Fibroblast of the aortic adventitia (primary cell): ENCODE measurements around the gene EMX1. TPM values are rescaled to one million over a fixed set of nuclear protein-coding genes. Genes with fewer than 3 reads are reported as not detected.

ENCODE experiments used
- DNase-seq: peaks from one replicate; pipeline ENCODE4 v3.0.0-alpha.2; 2010; ENCODE audit warnings: low read depth
- H3K4me3 ChIP-seq: 2 replicates; pipeline ENCODE4 v1.5.1; 2011; ENCODE audit warnings: low read depth, mild to moderate bottlenecking, control low read depth, low read length, moderate library complexity
- CTCF ChIP-seq: IDR thresholded peaks from 2 replicates; pipeline ENCODE4 v1.5.1; 2011; ENCODE audit warnings: mild to moderate bottlenecking, low read length, control low read depth, inconsistent platforms; ENCODE audit not compliant: insufficient read depth
- total RNA-seq: library from RNA; depleted of rRNA; stranded (reverse); fragments of >200 nt; gene quantifications from 2 replicates; pipeline ENCODE4 v1.2.3, GENCODE V29; 2012; ENCODE audit warnings: low replicate concordance

The EMX1 gene
- total RNA-seq, 1 donor: not detected

- H3K4me3 ChIP-seq: no peak overlapping the region
- no peak for TF ChIP-seq CTCF
- no peak for DNase-seq
Observed at GRCh38 chr2:72959554-72959953, 42.2 kb downstream of the EMX1 start.

DNA sequence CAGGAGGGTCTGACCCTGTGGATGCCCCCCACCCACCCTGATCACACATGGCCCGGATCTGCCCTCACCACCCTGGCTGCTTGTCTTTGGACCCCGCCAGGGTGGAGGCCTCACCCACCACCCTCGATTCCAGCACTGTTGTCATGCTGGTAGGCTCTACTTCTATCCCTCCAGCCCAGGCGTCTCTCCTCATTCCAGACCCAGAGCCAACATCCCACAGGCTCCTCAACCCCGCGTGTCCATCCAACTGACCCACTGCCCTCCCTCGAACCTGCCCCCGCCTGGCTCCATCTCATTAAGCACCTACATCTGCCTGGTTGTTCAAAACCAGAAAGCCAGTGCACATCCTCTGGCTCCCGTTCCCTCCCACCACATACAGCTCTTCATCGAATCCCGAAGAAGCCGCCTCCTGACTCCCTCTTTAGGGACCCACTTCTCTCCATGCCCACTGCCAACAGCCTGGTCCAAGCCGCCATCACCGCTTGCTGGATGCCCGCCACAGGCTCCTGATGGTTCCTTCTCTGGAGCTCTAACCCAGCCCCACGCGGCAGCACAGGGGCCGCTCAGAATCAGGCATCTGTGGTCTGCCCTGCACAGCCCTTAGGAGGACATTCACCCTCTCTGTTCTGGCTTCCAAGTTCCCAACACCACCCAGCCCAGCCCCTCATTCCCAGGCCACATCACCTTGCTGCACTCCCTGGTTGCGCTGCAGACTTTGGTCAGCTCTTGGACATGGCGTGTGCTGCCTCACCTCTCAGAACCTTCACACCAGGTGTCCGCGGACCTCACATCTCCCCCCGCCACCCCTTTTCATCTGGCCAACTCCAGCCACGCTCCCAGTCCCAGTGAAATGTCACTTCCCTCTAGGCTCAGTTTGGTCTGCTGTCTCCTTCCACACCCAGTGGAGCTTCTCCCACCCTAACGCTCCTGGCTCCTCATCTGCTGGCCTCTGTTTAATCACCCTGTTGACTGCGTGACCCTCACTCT is 43.0 kb downstream of the EMX1 start:
- DNase-seq: no peak
- TF ChIP-seq CTCF: no peak
- no peak overlapping the region for H3K4me3 ChIP-seq

GRCh38 chr2:72961036-72961720 is 43.9 kb downstream of the EMX1 start:
- H3K4me3 ChIP-seq: no peak overlapping the region
- no peak for TF ChIP-seq CTCF
- DNase-seq: no peak

- no peak overlapping the region for H3K4me3 ChIP-seq
- no peak for DNase-seq
- no peak for TF ChIP-seq CTCF
Observed at GRCh38 chr2:72961853-72962468, 44.6 kb downstream of the EMX1 start.

DNA sequence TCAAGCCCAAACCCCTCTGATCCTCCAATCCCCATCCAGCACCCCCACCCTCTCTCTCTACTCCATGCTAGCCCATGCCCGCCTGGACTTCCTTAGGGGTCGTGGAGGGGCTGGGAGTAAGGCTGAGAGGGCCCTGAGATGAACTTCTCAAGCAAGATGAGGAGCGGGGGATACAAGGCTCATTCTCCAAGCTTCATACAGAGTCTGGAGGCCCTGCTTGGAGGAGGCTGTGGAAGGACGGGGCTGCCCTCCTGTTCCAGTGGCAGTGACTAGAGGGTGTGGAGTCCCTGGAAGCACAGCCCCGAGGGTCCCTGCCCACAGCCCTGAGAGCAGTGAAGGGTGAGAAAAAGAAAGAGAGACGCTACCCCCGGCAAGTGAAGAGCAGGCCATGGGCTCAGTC is 45.6 kb downstream of the EMX1 start:
- H3K4me3 ChIP-seq: no peak overlapping the region
- DNase-seq: no peak
- TF ChIP-seq CTCF: no peak

DNA sequence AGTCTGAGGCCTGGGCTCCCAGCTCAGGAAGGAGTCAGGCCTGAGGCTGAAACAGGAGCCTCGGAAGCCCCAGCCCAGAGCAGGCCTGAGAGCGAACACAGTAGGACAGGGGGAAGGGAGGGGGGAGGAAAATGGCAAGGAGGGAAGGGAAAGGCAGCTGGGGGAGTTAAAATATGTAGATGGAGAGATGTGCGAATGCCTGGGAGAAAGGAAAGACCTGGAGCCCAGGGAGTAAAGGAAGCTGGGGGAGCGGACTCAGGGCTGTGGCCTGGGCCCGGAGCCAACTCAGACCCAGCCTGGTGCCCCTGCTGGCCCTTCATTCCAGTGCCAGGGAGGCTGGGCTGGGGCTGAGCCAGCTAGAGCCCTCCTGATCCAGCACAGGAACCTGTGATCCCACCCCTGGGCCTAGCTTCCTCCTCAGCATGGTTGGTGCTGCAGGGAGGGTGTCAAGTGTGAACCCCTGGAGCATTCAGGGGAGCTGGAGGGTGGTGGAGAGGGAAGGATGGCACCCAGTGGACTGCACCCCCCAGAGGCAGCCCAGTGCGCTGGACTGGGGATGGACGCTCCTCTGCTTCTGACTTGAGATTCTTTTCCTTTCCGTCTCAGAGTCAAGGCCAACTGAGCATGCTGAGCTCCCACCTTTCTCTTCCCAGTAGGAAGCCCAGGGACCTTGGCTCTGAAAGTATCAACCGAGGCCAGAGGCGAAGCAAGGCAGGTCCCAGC is 46.3 kb downstream of the EMX1 start:
- no peak for TF ChIP-seq CTCF
- no peak overlapping the region for H3K4me3 ChIP-seq
- no peak for DNase-seq
